ENCODE measurements around the gene VPS13D. TPM values are rescaled to one million over a fixed set of nuclear protein-coding genes. Genes with fewer than 3 reads are reported as not detected.

The VPS13D gene
- total RNA-seq, 1 experiment from 2014 or later, result 20.2 TPM

DNA sequence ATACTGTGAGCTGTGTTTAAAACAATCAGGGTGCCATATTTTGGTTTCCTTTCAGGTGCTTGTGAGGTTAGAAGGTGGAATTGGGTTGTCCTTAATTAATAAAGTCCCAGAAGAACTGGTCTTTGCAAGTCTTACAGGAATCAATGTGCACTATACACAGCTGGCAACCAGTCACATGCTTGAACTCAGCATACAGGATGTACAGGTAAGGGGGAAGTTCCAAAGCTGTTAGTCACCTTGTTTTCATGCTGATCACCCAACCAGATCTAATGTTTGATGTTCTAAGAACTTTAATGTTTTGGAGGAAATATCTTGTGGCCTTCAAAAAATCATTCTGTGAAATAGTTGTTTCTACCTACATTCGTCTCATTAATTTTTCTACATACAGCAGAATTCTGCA, 156.3 kb downstream of the VPS13D start:
- H3K36me3 Mint-ChIP-seq (ENCODE audit: insufficient read depth in 1 of 3, low read depth in 3 of 3), result peaks cover 44 to 76% (median 53%) of the 10 kb centered on the region in 3 experiments

More for the DNA sequence above, 156.3 kb downstream of the VPS13D start:
- no peak overlapping the region for H4K91ac ChIP-seq (ENCODE audit: insufficient read length, low read depth, low read length)
- Mint-ChIP-seq H3K27ac (no peak overlapping the region), H3K4me1 (no peaks in the 10 kb centered on the region), H3K9me3 (peaks cover 0 to 10% of the 10 kb centered on the region in 2 experiments; a peak in 4 of 5 replicates), H3K27me3 (ENCODE audit: low read depth) (no peaks in the 10 kb centered on the region), H3K4me3 (no peak overlapping the region)
- H2AFZ ChIP-seq (ENCODE audit: low read length), result no peak overlapping the region
- H3K27me3 ChIP-seq (ENCODE audit: insufficient read depth, low read length), result no peaks in the 10 kb centered on the region
- no peaks in the 10 kb centered on the region for H3K79me2 ChIP-seq (ENCODE audit: insufficient read depth, low read length)
- TF ChIP-seq, protein P1, sequence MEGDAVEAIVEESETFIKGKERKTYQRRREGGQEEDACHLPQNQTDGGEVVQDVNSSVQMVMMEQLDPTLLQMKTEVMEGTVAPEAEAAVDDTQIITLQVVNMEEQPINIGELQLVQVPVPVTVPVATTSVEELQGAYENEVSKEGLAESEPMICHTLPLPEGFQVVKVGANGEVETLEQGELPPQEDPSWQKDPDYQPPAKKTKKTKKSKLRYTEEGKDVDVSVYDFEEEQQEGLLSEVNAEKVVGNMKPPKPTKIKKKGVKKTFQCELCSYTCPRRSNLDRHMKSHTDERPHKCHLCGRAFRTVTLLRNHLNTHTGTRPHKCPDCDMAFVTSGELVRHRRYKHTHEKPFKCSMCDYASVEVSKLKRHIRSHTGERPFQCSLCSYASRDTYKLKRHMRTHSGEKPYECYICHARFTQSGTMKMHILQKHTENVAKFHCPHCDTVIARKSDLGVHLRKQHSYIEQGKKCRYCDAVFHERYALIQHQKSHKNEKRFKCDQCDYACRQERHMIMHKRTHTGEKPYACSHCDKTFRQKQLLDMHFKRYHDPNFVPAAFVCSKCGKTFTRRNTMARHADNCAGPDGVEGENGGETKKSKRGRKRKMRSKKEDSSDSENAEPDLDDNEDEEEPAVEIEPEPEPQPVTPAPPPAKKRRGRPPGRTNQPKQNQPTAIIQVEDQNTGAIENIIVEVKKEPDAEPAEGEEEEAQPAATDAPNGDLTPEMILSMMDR (conservative IDR thresholded peaks at IDR 0.05), result no peak
- no CpG with 5 or more reads among the region's 1 CpG for WGBS (ENCODE audit: extremely low coverage, insufficient read length, low lambda C conversion rate)
- H4K20me1 ChIP-seq (ENCODE audit: control insufficient read depth, insufficient read depth, insufficient read length), result no peaks in the 10 kb centered on the region
- no peak overlapping the region for H2AK5ac ChIP-seq (ENCODE audit: insufficient read length, low read length)
- H2BK5ac ChIP-seq (ENCODE audit: insufficient read length, low read length), result no peak overlapping the region
- H3K9me3 ChIP-seq (ENCODE audit: control insufficient read depth, low read depth, low read length), result peaks cover 8% of the 10 kb centered on the region
- no peak overlapping the region for H3K18ac ChIP-seq (ENCODE audit: insufficient read length, low read depth, low read length)
- H3K4me2 ChIP-seq (ENCODE audit: insufficient read depth, insufficient read length, low read length), result no peak overlapping the region
- no peak overlapping the region for H3K4ac ChIP-seq (ENCODE audit: low read depth, low read length)
- H2BK20ac ChIP-seq (ENCODE audit: low read depth, low read length, poor library complexity, severe bottlenecking), result no peak overlapping the region
- H3K9ac ChIP-seq (ENCODE audit: extremely low read depth, insufficient read length, low read length), result no peak overlapping the region
- H3K27ac ChIP-seq (ENCODE audit: insufficient read length, low read depth, low read length), result no peak overlapping the region
- no peaks in the 10 kb centered on the region for H3K23me2 ChIP-seq (ENCODE audit: insufficient read length, low read depth, low read length, poor library complexity, severe bottlenecking)
- H3K4me1 ChIP-seq (ENCODE audit: insufficient read depth, low read length), result no peaks in the 10 kb centered on the region
- H2BK15ac ChIP-seq (ENCODE audit: low read depth, low read length), result no peak overlapping the region
- H3K56ac ChIP-seq (ENCODE audit: insufficient read length, low read depth, low read length), result no peak overlapping the region
- no peak overlapping the region for H2BK12ac ChIP-seq (ENCODE audit: insufficient read length, low read depth, low read length)
- H4K5ac ChIP-seq (ENCODE audit: insufficient read length, low read depth, low read length), result no peak overlapping the region
- H3K14ac ChIP-seq (ENCODE audit: insufficient read depth, low read length), result no peak overlapping the region
- no peak overlapping the region for H2BK120ac ChIP-seq (ENCODE audit: low read depth, low read length, poor library complexity, severe bottlenecking)
- no peak overlapping the region for H3K23ac ChIP-seq (ENCODE audit: insufficient read length, low read depth, low read length)
- H4K8ac ChIP-seq (replicated peaks; ENCODE audit: insufficient read length, low read depth, low read length), result no peak overlapping the region
- no peaks in the 10 kb centered on the region for H3K79me1 ChIP-seq (ENCODE audit: insufficient read depth, low read depth, low read length, poor library complexity, severe bottlenecking)
- no peak overlapping the region for H3T11ph ChIP-seq (ENCODE audit: low read length)
- no peak for DNase-seq

All from H9 (cell line).